ENCODE measurements around the gene ADIPOR2. TPM values are rescaled to one million over a fixed set of nuclear protein-coding genes. Genes with fewer than 3 reads are reported as not detected.

Gene ADIPOR2
- total and polyA plus RNA-seq, 10 of the 15 experiments (the other 5 are each of a cell fraction or from before 2014, with no cell fraction given), result 8.6 to 65.0 (median 38.0) TPM

GRCh38 chr12:1801303-1801975 is 110.6 kb downstream of the ADIPOR2 start (continued):
- no peak for TF ChIP-seq BCL3 (IDR thresholded peaks at IDR 0.05; ENCODE audit: borderline replicate concordance, insufficient read depth, low read depth, low read length, poor library complexity, severe bottlenecking)
- no peak for TF ChIP-seq ZNF592 (IDR thresholded peaks at IDR 0.05)
- TF ChIP-seq E2F4 (IDR thresholded peaks at IDR 0.05; ENCODE audit: low read depth, low read length), result no peak
- no peak for TF ChIP-seq ATF3 (IDR thresholded peaks at IDR 0.05; ENCODE audit: borderline replicate concordance, extremely low read depth, low read depth, low read length)
- no peak for TF ChIP-seq MEF2B (IDR thresholded peaks at IDR 0.05; ENCODE audit: partially characterized antibody, poor library complexity, severe bottlenecking)
- no peak for TF ChIP-seq IRF4 (IDR thresholded peaks at IDR 0.05; ENCODE audit: low read depth, low read length)
- TF ChIP-seq STAT3 (IDR thresholded peaks at IDR 0.05; ENCODE audit: low read depth, low read length), result no peak
- TF ChIP-seq GABPA (IDR thresholded peaks at IDR 0.05; ENCODE audit: low read depth), result no peak
- no peak for TF ChIP-seq EGR1 (IDR thresholded peaks at IDR 0.05; ENCODE audit: borderline replicate concordance in 1 of 2, low read depth in 2 of 2, low read length in 2 of 2)

Data from GM12878 (cell line).